Panc1 (cell line): Measurements from ENCODE around the gene PLEKHF1. TPM values are rescaled to one million over a fixed set of nuclear protein-coding genes. Genes with fewer than 3 reads are reported as not detected.

ENCODE experiments used
- ATAC-seq: fragments of 200-7000 bp; cut with Tn5 transposase; 2 replicates; pipeline ENCODE4 v1.9.1; 2020; ENCODE audit warnings: mild to moderate bottlenecking, moderate library complexity
- BruUV-seq: library from RNA; stranded (reverse); fragments of 400-500 nt; replicated peaks from 2 replicates; lab custom pipeline; 2021; lab: Mats Ljungman, UMichigan
- CTCF ChIA-PET: fragments of 300-600 bp; sonication (Branson Sonifier 250); formaldehyde crosslinking; loops from one replicate; lab custom pipeline; 2022; ENCODE audit warnings: antibody characterized with exemption; lab: Charles Lee
- POLR2A ChIA-PET: fragments of 300-600 bp; sonication (Branson Sonifier 250); formaldehyde crosslinking; loops from one replicate; lab custom pipeline; 2022; ENCODE audit warnings: antibody characterized with exemption; lab: Charles Lee
- DNase-seq: peaks from one replicate; pipeline ENCODE4 v3.0.0-alpha.2; 2010; ENCODE audit warnings: low read depth, low spot score
- H3K27ac ChIP-seq: 2 replicates; pipeline ENCODE4 v1.5.1; 2011; ENCODE audit warnings: mild to moderate bottlenecking, low read length, inconsistent platforms
- H3K27me3 ChIP-seq: fragments of 200-500 bp; sonication (Bioruptor generic); 2 replicates; pipeline ENCODE4 v1.6.0; 2014; ENCODE audit warnings: low read length, inconsistent platforms; ENCODE audit not compliant: control insufficient read depth, insufficient read depth
- H3K36me3 ChIP-seq: fragments of 200-500 bp; sonication (Bioruptor generic); 2 replicates; pipeline ENCODE4 v1.5.1; 2014; ENCODE audit warnings: inconsistent platforms, mild to moderate bottlenecking, low read length, moderate library complexity; ENCODE audit not compliant: control insufficient read depth, insufficient read depth
- H3K4me1 ChIP-seq: 2 replicates; pipeline ENCODE4 v1.5.1; 2011; ENCODE audit warnings: inconsistent platforms, mild to moderate bottlenecking, low read length, moderate library complexity; ENCODE audit not compliant: control insufficient read depth, insufficient read depth
- H3K4me3 ChIP-seq, 2 experiments: 2 replicates each; pipeline ENCODE4 v1.5.1; 2011 to 2012; ENCODE audit warnings: low read depth in 2 of 2, low read length in 2 of 2, mild to moderate bottlenecking in 2 of 2, inconsistent platforms in 1 of 2, moderate library complexity in 1 of 2
- H3K9me3 ChIP-seq: fragments of 200-500 bp; sonication (Bioruptor generic); 2 replicates; pipeline ENCODE4 v1.5.1; 2014; ENCODE audit warnings: low read depth, mild to moderate bottlenecking, inconsistent platforms, low read length, moderate library complexity; ENCODE audit not compliant: control insufficient read depth, insufficient read depth
- CTCF ChIP-seq: fragments of 450-650 bp; IDR thresholded peaks from 2 replicates; pipeline ENCODE4 v1.5.1; 2017; ENCODE audit warnings: mild to moderate bottlenecking
- POLR2AphosphoS5 ChIP-seq: IDR thresholded peaks from 2 replicates; pipeline ENCODE4 v1.6.1; 2012; ENCODE audit warnings: mild to moderate bottlenecking, low read depth, low read length, moderate library complexity
- REST ChIP-seq, 2 experiments: IDR thresholded peaks; 2 replicates each; pipeline ENCODE4 v1.6.1; 2011 to 2012; ENCODE audit warnings: low read depth in 2 of 2, control low read depth in 1 of 2, low read length in 1 of 2, mild to moderate bottlenecking in 1 of 2, moderate library complexity in 1 of 2; ENCODE audit not compliant: insufficient read depth in 1 of 2
- SIN3A ChIP-seq: IDR thresholded peaks from 2 replicates; pipeline ENCODE4 v1.6.1; 2012; ENCODE audit warnings: low read depth, mild to moderate bottlenecking, low read length, moderate library complexity, borderline replicate concordance; ENCODE audit not compliant: insufficient read depth
- TCF7L2 ChIP-seq: IDR thresholded peaks from 2 replicates; pipeline ENCODE4 v1.6.1; 2011; ENCODE audit warnings: mild to moderate bottlenecking, low read depth, low read length, inconsistent platforms
- in situ Hi-C: cut with HindIII; loops from 2 replicates; pipeline ENCODE4 v1.10.0; 2016; ENCODE audit warnings: low sequenced_read_pairs, low pct_unique_long_range_greater_than_20kb
- intact Hi-C: fragments of 100-400 bp; cut with micrococcal nuclease; formaldehyde crosslinking; loops from one replicate; pipeline ENCODE4 v1.10.0; 2022; ENCODE audit not compliant: unreplicated experiment
- total RNA-seq: library from RNA; stranded (reverse); gene quantifications from one replicate; pipeline ENCODE4 v1.2.1, GENCODE V29; 2021; ENCODE audit not compliant: unreplicated experiment

The PLEKHF1 gene
- total RNA-seq, 1 experiment from 2014 or later: 22.4 TPM

GRCh38 chr19:29631450-29631849 is 33.8 kb upstream of the PLEKHF1 start:
- Histone ChIP-seq H3K27ac (no peak overlapping the region), H3K27me3 (no peaks in the 10 kb centered on the region), H3K4me1 (no peaks in the 10 kb centered on the region), H3K9me3 (no peaks in the 10 kb centered on the region), H3K4me3 (no peak overlapping the region), H3K36me3 (no peaks in the 10 kb centered on the region)
- DNase-seq: no peak
- CTCF ChIA-PET: no interaction called here
- no peak for TF ChIP-seq SIN3A
- in situ Hi-C loops: no loop called here
- intact Hi-C loops: no loop called here
- no TSS peak for BruUV-seq
- no peak for ATAC-seq
- POLR2A ChIA-PET: no interaction called here

- intact Hi-C loops (no loop called here), in situ Hi-C loops (no loop called here)
- TF ChIP-seq TCF7L2 (no peak), REST (IDR thresholded peaks at IDR 0.05; ENCODE audit: insufficient read depth in 1 of 2, low read depth in 2 of 2, low read length in 1 of 2) (no peak), POLR2AphosphoS5 (no peak), SIN3A (no peak), CTCF (no peak)
- ATAC-seq (no peak), DNase-seq (no peak)
- H3K27ac ChIP-seq: no peak overlapping the region
- no TSS peak for BruUV-seq
- no peak overlapping the region for H3K4me3 ChIP-seq
- no peaks in the 10 kb centered on the region for H3K4me1 ChIP-seq
- H3K36me3 ChIP-seq: no peaks in the 10 kb centered on the region
- ChIA-PET POLR2A (no interaction called here), CTCF (no interaction called here)
- H3K27me3 ChIP-seq: no peaks in the 10 kb centered on the region
- no peaks in the 10 kb centered on the region for H3K9me3 ChIP-seq
Measured at GRCh38 chr19:29634002-29634401, 31.3 kb upstream of the PLEKHF1 start.

- no TSS peak for BruUV-seq
- no peak for DNase-seq
- no peaks in the 10 kb centered on the region for H3K36me3 ChIP-seq
- H3K4me3 ChIP-seq: no peak overlapping the region
- intact Hi-C loops (no loop called here), in situ Hi-C loops (no loop called here)
- POLR2A ChIA-PET: no interaction called here
- TF ChIP-seq POLR2AphosphoS5 (no peak), REST (IDR thresholded peaks at IDR 0.05; ENCODE audit: insufficient read depth in 1 of 2, low read depth in 2 of 2, low read length in 1 of 2) (no peak), CTCF (no peak)
- no peak overlapping the region for H3K27ac ChIP-seq
- H3K27me3 ChIP-seq: no peaks in the 10 kb centered on the region
- ATAC-seq: no peak
- H3K9me3 ChIP-seq: no peaks in the 10 kb centered on the region
- H3K4me1 ChIP-seq: no peaks in the 10 kb centered on the region
- CTCF ChIA-PET: interaction anchor here (0.6 kb wide), 1 partner anchor 24 kb away, joined by 3 read pairs; no protein-coding TSS in a partner anchor
Measured at GRCh38 chr19:29634423-29635130, 30.7 kb upstream of the PLEKHF1 start.
